DOHH2 (cell line): ENCODE measurements around the gene CAMTA1.

ENCODE experiments used
- H3F3A ChIP-seq: fragments of 200-600 bp; sonication (generic), shearing (Covaris generic); 2 replicates; pipeline ENCODE4 v1.6.0; 2016; ENCODE audit warnings: antibody characterized with exemption, mild to moderate bottlenecking; ENCODE audit not compliant: control insufficient read depth, insufficient read depth
- H3K27ac ChIP-seq: fragments of 200-600 bp; sonication (generic); 2 replicates; pipeline ENCODE4 v1.5.1; 2014; ENCODE audit warnings: low read depth, mild to moderate bottlenecking, low read length, moderate library complexity
- H3K27me3 ChIP-seq: fragments of 200-600 bp; sonication (generic); 2 replicates; pipeline ENCODE4 v1.6.1; 2014; ENCODE audit warnings: mild to moderate bottlenecking, low read length, mixed read lengths; ENCODE audit not compliant: control insufficient read depth
- H3K36me3 ChIP-seq: fragments of 200-600 bp; sonication (generic); 2 replicates; pipeline ENCODE4 v1.6.1; 2014; ENCODE audit warnings: mild to moderate bottlenecking, low read length, moderate library complexity, mixed read lengths; ENCODE audit not compliant: control insufficient read depth
- H3K4me1 ChIP-seq: fragments of 200-600 bp; sonication (generic); 2 replicates; pipeline ENCODE4 v1.6.1; 2014; ENCODE audit warnings: mild to moderate bottlenecking, low read length, mixed read lengths; ENCODE audit not compliant: control insufficient read depth
- H3K4me2 ChIP-seq: fragments of 200-600 bp; sonication (generic); 2 replicates; pipeline ENCODE4 v1.6.0; 2014; ENCODE audit warnings: mild to moderate bottlenecking, low read length, moderate library complexity
- H3K4me3 ChIP-seq: fragments of 200-600 bp; sonication (generic); 2 replicates; pipeline ENCODE4 v1.5.1; 2014; ENCODE audit warnings: mild to moderate bottlenecking, low read length, mixed read lengths
- H3K79me2 ChIP-seq: fragments of 200-600 bp; sonication (generic); 2 replicates; pipeline ENCODE4 v1.6.1; 2014; ENCODE audit warnings: mild to moderate bottlenecking, low read length, mixed read lengths; ENCODE audit not compliant: control insufficient read depth
- H3K9me2 ChIP-seq: fragments of 200-600 bp; sonication (generic); replicated peaks from 2 replicates; pipeline ENCODE4 v1.6.1; 2014; ENCODE audit warnings: mild to moderate bottlenecking, low read length, mixed read lengths; ENCODE audit not compliant: control insufficient read depth
- H3K9me3 ChIP-seq: fragments of 200-600 bp; sonication (generic); 2 replicates; pipeline ENCODE4 v1.6.1; 2014; ENCODE audit warnings: antibody characterized with exemption, low read length, mixed read lengths; ENCODE audit not compliant: control insufficient read depth, insufficient read depth
- H4K20me1 ChIP-seq: fragments of 200-600 bp; sonication (generic); 2 replicates; pipeline ENCODE4 v1.6.0; 2014; ENCODE audit warnings: low read depth, mild to moderate bottlenecking, antibody characterized with exemption, low read length, moderate library complexity; ENCODE audit not compliant: control insufficient read depth, insufficient read depth
- CTCF ChIP-seq: fragments of 200-600 bp; sonication (generic); IDR thresholded peaks from one replicate; pipeline ENCODE4 v1.5.1; 2014; ENCODE audit warnings: antibody characterized with exemption, mild to moderate bottlenecking, low read depth, low read length; ENCODE audit not compliant: poor library complexity, severe bottlenecking
- EZH2phosphoT487 ChIP-seq: fragments of 200-600 bp; sonication (generic); IDR thresholded peaks from 2 replicates; pipeline ENCODE4 v1.6.1; 2017; ENCODE audit warnings: borderline replicate concordance, mild to moderate bottlenecking, antibody characterized with exemption, low read length, moderate library complexity, mixed read lengths

CAMTA1 gene

GRCh38 chr1:7268983-7269382, 483.7 kb downstream of the CAMTA1 start:
- Histone ChIP-seq H3K79me2 (no peaks in the 10 kb centered on the region), H3K9me3 (no peaks in the 10 kb centered on the region), H3K4me1 (no peaks in the 10 kb centered on the region), H3K27ac (no peak overlapping the region), H3K9me2 (no peaks in the 10 kb centered on the region), H3F3A (no peaks in the 10 kb centered on the region), H3K4me2 (no peak overlapping the region), H3K36me3 (no peaks in the 10 kb centered on the region), H3K4me3 (no peak overlapping the region), H4K20me1 (no peaks in the 10 kb centered on the region), H3K27me3 (no peaks in the 10 kb centered on the region)
- TF ChIP-seq EZH2phosphoT487, result no peak
- no peak for TF ChIP-seq CTCF

GRCh38 chr1:7269525-7269924, 484.3 kb downstream of the CAMTA1 start:
- Histone ChIP-seq H4K20me1 (no peaks in the 10 kb centered on the region), H3K79me2 (no peaks in the 10 kb centered on the region), H3K4me1 (no peaks in the 10 kb centered on the region), H3K9me3 (no peaks in the 10 kb centered on the region), H3K4me2 (no peak overlapping the region), H3F3A (no peaks in the 10 kb centered on the region), H3K27me3 (no peaks in the 10 kb centered on the region), H3K4me3 (no peak overlapping the region), H3K9me2 (no peaks in the 10 kb centered on the region), H3K27ac (no peak overlapping the region), H3K36me3 (no peaks in the 10 kb centered on the region)
- TF ChIP-seq CTCF, result no peak
- no peak for TF ChIP-seq EZH2phosphoT487

GRCh38 chr1:7274256-7274655, 489.0 kb downstream of the CAMTA1 start:
- Histone ChIP-seq H3K79me2 (no peaks in the 10 kb centered on the region), H3K4me1 (no peaks in the 10 kb centered on the region), H3K27ac (no peak overlapping the region), H3K27me3 (no peaks in the 10 kb centered on the region), H4K20me1 (no peaks in the 10 kb centered on the region), H3K9me3 (no peaks in the 10 kb centered on the region), H3K4me3 (no peak overlapping the region), H3K4me2 (no peak overlapping the region), H3K36me3 (no peaks in the 10 kb centered on the region), H3F3A (no peaks in the 10 kb centered on the region), H3K9me2 (no peaks in the 10 kb centered on the region)
- TF ChIP-seq CTCF (no peak), EZH2phosphoT487 (no peak)

- no peak overlapping the region for H3K27ac ChIP-seq
Observed at GRCh38 chr1:7278045-7278444, 492.8 kb downstream of the CAMTA1 start.

More at GRCh38 chr1:7278045-7278444, 492.8 kb downstream of the CAMTA1 start:
- Histone ChIP-seq H3K9me2 (no peaks in the 10 kb centered on the region), H3K4me1 (no peaks in the 10 kb centered on the region), H3K36me3 (no peaks in the 10 kb centered on the region), H3K79me2 (no peaks in the 10 kb centered on the region), H4K20me1 (no peaks in the 10 kb centered on the region), H3K4me3 (no peak overlapping the region), H3K4me2 (no peak overlapping the region), H3K9me3 (no peaks in the 10 kb centered on the region), H3F3A (no peaks in the 10 kb centered on the region), H3K27me3 (no peaks in the 10 kb centered on the region)
- no peak for TF ChIP-seq CTCF
- TF ChIP-seq EZH2phosphoT487, result no peak
